Endothelial cell of umbilical vein (primary cell): Measurements from ENCODE around the gene RPS29. TPM values are rescaled to one million over a fixed set of nuclear protein-coding genes. Genes with fewer than 3 reads are reported as not detected.

Source experiments
- BruUV-seq: library from RNA; stranded (reverse); fragments of 400-500 nt; replicated peaks from 2 replicates; lab custom pipeline; 2021; lab: Mats Ljungman, UMichigan
- CTCF ChIA-PET: fragments of 300-600, 350-600 bp; sonication (Branson Sonifier 250); formaldehyde crosslinking; loops from one replicate; lab custom pipeline; 2021; ENCODE audit warnings: antibody characterized with exemption, inconsistent platforms; lab: Charles Lee
- POLR2A ChIA-PET: fragments of 300-600, 350-600 bp; sonication (Branson Sonifier 250); formaldehyde crosslinking; loops from one replicate; lab custom pipeline; 2021; ENCODE audit warnings: antibody characterized with exemption, inconsistent platforms; lab: Charles Lee
- DNase-seq: peaks from one replicate; pipeline ENCODE4 v3.0.0-alpha.2; 2011; ENCODE audit warnings: low read depth, low spot score
- FAIRE-seq: peaks from 2 replicates; lab custom pipeline; 2011; peaks lifted over from hg19 to GRCh38; lab: Jason Lieb, UNC
- H2AFZ ChIP-seq: 2 replicates; pipeline ENCODE4 v1.6.0; 2012; ENCODE audit warnings: low read depth, low read length, control low read depth, inconsistent platforms
- H3K27ac ChIP-seq: 2 replicates; pipeline ENCODE4 v1.5.1; 2011; ENCODE audit warnings: low read depth, mild to moderate bottlenecking, control low read depth, low read length, moderate library complexity; ENCODE audit not compliant: insufficient read depth
- H3K27me3 ChIP-seq, 2 experiments: 2 replicates each; pipeline versions ENCODE4 v1.6.0 to v1.6.1; 2011; ENCODE audit warnings: low read length in 2 of 2, mixed read lengths in 1 of 2; ENCODE audit not compliant: control insufficient read depth in 2 of 2, insufficient read depth in 2 of 2
- H3K36me3 ChIP-seq, 2 experiments: 2 replicates in 1 of 2; 3 replicates in 1 of 2; pipeline ENCODE4 v1.5.1; 2011; ENCODE audit warnings: low read length in 2 of 2, mild to moderate bottlenecking in 1 of 2, moderate library complexity in 1 of 2; ENCODE audit not compliant: control insufficient read depth in 2 of 2, insufficient read depth in 2 of 2; ENCODE audit errors: extremely low read depth in 1 of 2
- H3K4me1 ChIP-seq: 3 replicates; pipeline ENCODE4 v1.5.1; 2011; ENCODE audit warnings: mild to moderate bottlenecking, low read length; ENCODE audit not compliant: control insufficient read depth, insufficient read depth; ENCODE audit errors: extremely low read depth
- H3K4me2 ChIP-seq: 2 replicates; pipeline ENCODE4 v1.6.1; 2011; ENCODE audit warnings: low read length, control low read depth, mixed read lengths; ENCODE audit not compliant: insufficient read depth
- H3K4me3 ChIP-seq, 3 experiments: fragments of 200-600 bp in 1 of 3; sonication (generic), shearing (Covaris generic) in 1 of 3; replicated peaks in 1 of 3; 2 replicates each; pipeline ENCODE4 v1.5.1; 2011 to 2016; ENCODE audit warnings: control low read depth in 3 of 3, low read length in 3 of 3, mild to moderate bottlenecking in 2 of 3, inconsistent platforms in 1 of 3, low read depth in 1 of 3, moderate library complexity in 1 of 3; ENCODE audit not compliant: insufficient read depth in 1 of 3
- H3K79me2 ChIP-seq: 2 replicates; pipeline ENCODE4 v1.6.0; 2012; ENCODE audit warnings: low read length, inconsistent platforms; ENCODE audit not compliant: control insufficient read depth, insufficient read depth
- H3K9ac ChIP-seq: replicated peaks from 2 replicates; pipeline ENCODE3; 2011; ENCODE audit warnings: low read length, control low read depth; ENCODE audit not compliant: insufficient read depth; ENCODE audit errors: extremely low read depth
- H3K9me1 ChIP-seq: replicated peaks from 3 replicates; pipeline ENCODE4 v1.6.0; 2011; ENCODE audit warnings: mild to moderate bottlenecking, low read length; ENCODE audit not compliant: control insufficient read depth, insufficient read depth; ENCODE audit errors: extremely low read depth
- H3K9me3 ChIP-seq: replicated peaks from 2 replicates; pipeline ENCODE4 v1.5.1; 2012; ENCODE audit warnings: low read length, inconsistent platforms; ENCODE audit not compliant: control insufficient read depth, insufficient read depth
- H4K20me1 ChIP-seq: replicated peaks from 2 replicates; pipeline ENCODE3; 2011; ENCODE audit warnings: mild to moderate bottlenecking, low read length; ENCODE audit not compliant: control insufficient read depth, insufficient read depth; ENCODE audit errors: extremely low read depth
- CTCF ChIP-seq, 2 donors: IDR thresholded peaks; 1 replicate in 1 of 2; 2 replicates in 1 of 2; pipeline ENCODE4 v1.5.1; 2011; ENCODE audit warnings: low read length in 2 of 2, mild to moderate bottlenecking in 2 of 2, moderate library complexity in 2 of 2, control low read depth in 1 of 2, inconsistent platforms in 1 of 2, low read depth in 1 of 2; ENCODE audit not compliant: insufficient read depth in 1 of 2; ENCODE audit errors: extremely low read depth in 1 of 2
- EZH2 ChIP-seq: IDR thresholded peaks from 2 replicates; pipeline ENCODE4 v1.6.1; 2012; ENCODE audit warnings: borderline replicate concordance, low read depth, mild to moderate bottlenecking, moderate library complexity, low read length, inconsistent platforms; ENCODE audit not compliant: severe bottlenecking
- FOS ChIP-seq: IDR thresholded peaks from 2 replicates; pipeline ENCODE4 v1.6.1; 2011; ENCODE audit warnings: mild to moderate bottlenecking, low read length, moderate library complexity, borderline replicate concordance; ENCODE audit not compliant: insufficient read depth
- GATA2 ChIP-seq: IDR thresholded peaks from 2 replicates; pipeline ENCODE4 v1.7.0; 2011; ENCODE audit warnings: low read depth, mild to moderate bottlenecking, moderate library complexity, mixed read lengths, low read length; ENCODE audit not compliant: insufficient read length, insufficient read depth
- JUN ChIP-seq: IDR thresholded peaks from 2 replicates; pipeline ENCODE4 v1.6.1; 2011; ENCODE audit warnings: borderline replicate concordance, low read depth; ENCODE audit not compliant: insufficient read length, insufficient read depth
- MAX ChIP-seq: IDR thresholded peaks from 2 replicates; pipeline ENCODE4 v1.6.1; 2011; ENCODE audit not compliant: insufficient read depth, insufficient read length
- MYC ChIP-seq: IDR thresholded peaks from one replicate; pipeline ENCODE4 v1.6.1; 2011; ENCODE audit warnings: mild to moderate bottlenecking, low read depth, low read length
- POLR2A ChIP-seq: IDR thresholded peaks from 2 replicates; pipeline ENCODE4 v1.6.1; 2012; ENCODE audit warnings: low read depth, mild to moderate bottlenecking, control low read depth, low read length
- POLR2AphosphoS5 ChIP-seq: IDR thresholded peaks from 2 replicates; pipeline ENCODE4 v1.6.1; 2012; ENCODE audit warnings: low read depth, mild to moderate bottlenecking, control low read depth, low read length, moderate library complexity; ENCODE audit not compliant: insufficient read depth
- dilution Hi-C: fragments of 300-500 bp; cut with MboI; formaldehyde crosslinking; loops from one replicate; pipeline ENCODE4 v1.15.0; 2019; ENCODE audit warnings: low sequenced_read_pairs; ENCODE audit not compliant: extremely low pct_ligation_motif_present
- intact Hi-C: fragments of 100-400 bp; cut with micrococcal nuclease; formaldehyde crosslinking; loops from one replicate; pipeline ENCODE4 v1.10.0; 2022
- polyA plus RNA-seq, 4 experiments: library from polyadenylated mRNA; depleted of rRNA in 3 of 4; stranded (reverse) in 3 of 4; unstranded in 1 of 4; fragments of >200 nt; gene quantifications; 2 replicates each; pipeline versions ENCODE4 v1.2.1 to v1.2.3, GENCODE V29; 2011 to 2012; ENCODE audit warnings: missing spikeins in 1 of 4
- total RNA-seq: library from RNA; stranded (reverse); gene quantifications from 2 replicates; pipeline ENCODE4 v1.2.3, GENCODE V29; 2021

The RPS29 gene
- total and polyA plus RNA-seq, 2 donors (not counting 3 experiments of a cell fraction or from before 2014, with no cell fraction given): 1,408 to 14,040 TPM

GRCh38 chr14:49614196-49614595 is 28.0 kb upstream of the RPS29 start:
- no peaks in the 10 kb centered on the region for H4K20me1 ChIP-seq
- dilution Hi-C loops: no loop called here
- ChIA-PET CTCF (no interaction called here), POLR2A (no interaction called here)
- H3K9me1 ChIP-seq: peaks cover 2% of the 10 kb centered on the region
- H2AFZ ChIP-seq: no peak overlapping the region
- H3K4me2 ChIP-seq: no peak overlapping the region
- intact Hi-C loops: no loop called here
- no peaks in the 10 kb centered on the region for H3K9me3 ChIP-seq
- H3K27ac ChIP-seq: no peak overlapping the region
- DNase-seq (no peak), FAIRE-seq (no peak)
- BruUV-seq: no TSS peak
- H3K27me3 ChIP-seq: no peaks in the 10 kb centered on the region
- H3K4me1 ChIP-seq: peaks cover 4% of the 10 kb centered on the region
- H3K9ac ChIP-seq: no peak overlapping the region
- no peak for TF ChIP-seq FOS
- no peak for TF ChIP-seq MAX
- TF ChIP-seq MYC: no peak
- no peak for TF ChIP-seq GATA2
- TF ChIP-seq EZH2: no peak
- no peak for TF ChIP-seq JUN
- no peak for TF ChIP-seq POLR2A
- TF ChIP-seq POLR2AphosphoS5: no peak
- TF ChIP-seq CTCF (IDR thresholded peaks at IDR 0.05; ENCODE audit: extremely low read depth in 1 of 2, insufficient read depth in 1 of 2, low read depth in 1 of 2, low read length in 2 of 2): no peak
- peaks cover 0 to 6% of the 10 kb centered on the region in 2 experiments for H3K36me3 ChIP-seq
- peaks cover 36% of the 10 kb centered on the region for H3K79me2 ChIP-seq
- H3K4me3 ChIP-seq: no peak overlapping the region
